Measurements from ENCODE around the gene LRP8.
"Not testable (repeated sequence)": the region's sequence is repeated elsewhere in the genome, so short reads cannot be mapped to it uniquely, and the experiment has no call there.

Gene LRP8

GRCh38 chr1:53214376-53214940 is 113.4 kb downstream of the LRP8 start:
- no peak for DNase-seq (ENCODE audit: low read depth)
- no peak overlapping the region for H3K4me3 ChIP-seq (ENCODE audit: low read depth, low read length)
- TF ChIP-seq MYC (IDR thresholded peaks at IDR 0.05; ENCODE audit: low read depth, low read length) (no peak), POLR2A (IDR thresholded peaks at IDR 0.05; ENCODE audit: extremely low read depth, insufficient read length) (no peak), CTCF (IDR thresholded peaks at IDR 0.05; ENCODE audit: low read depth, low read length) (no peak), MAX (IDR thresholded peaks at IDR 0.05; ENCODE audit: low read depth, low read length) (no peak)

- no peak overlapping the region for H3K4me3 ChIP-seq (ENCODE audit: low read depth, low read length)
- no peak for DNase-seq (ENCODE audit: low read depth)
- TF ChIP-seq MAX (IDR thresholded peaks at IDR 0.05; ENCODE audit: low read depth, low read length) = no peak
- TF ChIP-seq CTCF (IDR thresholded peaks at IDR 0.05; ENCODE audit: low read depth, low read length) = no peak
- TF ChIP-seq MYC (IDR thresholded peaks at IDR 0.05; ENCODE audit: low read depth, low read length) = no peak
- no peak for TF ChIP-seq POLR2A (IDR thresholded peaks at IDR 0.05; ENCODE audit: extremely low read depth, insufficient read length)
Measured at GRCh38 chr1:53210954-53211353, 116.9 kb downstream of the LRP8 start.

GRCh38 chr1:53210352-53210751 is 117.5 kb downstream of the LRP8 start:
- TF ChIP-seq MYC (IDR thresholded peaks at IDR 0.05; ENCODE audit: low read depth, low read length) (no peak), MAX (IDR thresholded peaks at IDR 0.05; ENCODE audit: low read depth, low read length) (no peak), CTCF (IDR thresholded peaks at IDR 0.05; ENCODE audit: low read depth, low read length) (no peak), POLR2A (IDR thresholded peaks at IDR 0.05; ENCODE audit: extremely low read depth, insufficient read length) (no peak)
- no peak for DNase-seq (ENCODE audit: low read depth)

GRCh38 chr1:53207726-53208125 is 120.1 kb downstream of the LRP8 start:
- TF ChIP-seq POLR2A (IDR thresholded peaks at IDR 0.05; ENCODE audit: extremely low read depth, insufficient read length) = no peak
- no peak for TF ChIP-seq MYC (IDR thresholded peaks at IDR 0.05; ENCODE audit: low read depth, low read length)
- no peak for TF ChIP-seq CTCF (IDR thresholded peaks at IDR 0.05; ENCODE audit: low read depth, low read length)
- no peak for TF ChIP-seq MAX (IDR thresholded peaks at IDR 0.05; ENCODE audit: low read depth, low read length)
- no peak overlapping the region for H3K4me3 ChIP-seq (ENCODE audit: low read depth, low read length)
- DNase-seq (ENCODE audit: low read depth) = no peak

More at GRCh38 chr1:53210352-53210751, 117.5 kb downstream of the LRP8 start:
- H3K4me3 ChIP-seq (ENCODE audit: low read depth, low read length) = no peak overlapping the region

- no peak for DNase-seq (ENCODE audit: low read depth)
- no peak for TF ChIP-seq POLR2A (IDR thresholded peaks at IDR 0.05; ENCODE audit: extremely low read depth, insufficient read length)
- no peak for TF ChIP-seq MAX (IDR thresholded peaks at IDR 0.05; ENCODE audit: low read depth, low read length)
- no peak for TF ChIP-seq MYC (IDR thresholded peaks at IDR 0.05; ENCODE audit: low read depth, low read length)
- no peak for TF ChIP-seq CTCF (IDR thresholded peaks at IDR 0.05; ENCODE audit: low read depth, low read length)
- no peak overlapping the region for H3K4me3 ChIP-seq (ENCODE audit: low read depth, low read length)
Measured at GRCh38 chr1:53206735-53207379, 121.0 kb downstream of the LRP8 start.

GRCh38 chr1:53206083-53206685 is 121.7 kb downstream of the LRP8 start:
- H3K4me3 ChIP-seq (ENCODE audit: low read depth, low read length) = not testable (repeated sequence)
- DNase-seq (ENCODE audit: low read depth) = peak; percentile 17

GRCh38 chr1:53205496-53205895 is 122.4 kb downstream of the LRP8 start:
- not testable (repeated sequence) for H3K4me3 ChIP-seq (ENCODE audit: low read depth, low read length); DNase-seq (ENCODE audit: low read depth)
